EH (cell line): ENCODE results near the gene FAM3C.
A peak's percentile ranks its signal among the peaks of the same experiment; 100 is the strongest.
"Not testable (repeated sequence)": the region's sequence is repeated elsewhere in the genome, so short reads cannot be mapped to it uniquely, and the experiment has no call there.

Source experiments
- DNase-seq: peaks from one replicate; pipeline ENCODE4 v3.0.0-alpha.2; 2015; ENCODE audit warnings: low read depth

FAM3C gene

DNA sequence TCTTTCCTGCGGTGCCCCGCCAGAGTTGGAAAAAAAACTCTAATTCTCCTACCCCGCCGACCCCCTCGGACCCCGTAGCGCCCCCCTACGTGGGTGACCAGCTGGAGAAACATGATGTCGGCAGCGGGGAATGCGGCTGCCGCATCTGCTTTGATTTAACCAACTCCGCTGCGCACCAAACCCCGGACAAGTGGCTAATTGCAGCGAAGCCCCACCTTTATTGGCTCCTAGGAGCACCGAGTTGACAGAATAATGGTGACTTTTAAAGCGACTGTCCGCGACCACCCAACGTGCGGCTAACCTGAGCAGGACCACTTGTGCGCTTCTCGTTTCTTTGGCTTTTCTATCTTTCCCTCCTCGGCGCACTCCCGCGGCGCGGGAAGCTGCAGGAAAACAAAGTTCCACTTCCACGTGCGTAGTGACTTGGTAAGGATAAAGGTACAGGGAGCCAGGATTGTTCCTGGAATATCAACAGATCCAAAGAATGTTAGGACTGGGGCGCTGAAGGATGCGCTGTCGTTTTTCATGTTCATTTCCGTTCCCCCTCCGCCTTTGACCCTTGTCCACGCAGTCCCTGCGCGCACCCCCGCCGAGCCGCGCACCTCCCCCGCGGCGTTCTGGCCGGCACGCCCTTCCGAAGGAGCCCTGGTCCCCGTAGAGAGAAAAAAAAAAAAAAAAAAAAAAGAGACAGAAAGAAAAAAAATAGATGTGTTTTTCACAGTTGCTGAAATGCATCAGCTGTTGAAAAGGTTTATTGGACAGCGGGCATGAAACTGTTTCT lies 65.9 kb downstream of the FAM3C start:
- peak; percentile 34 for DNase-seq

DNA sequence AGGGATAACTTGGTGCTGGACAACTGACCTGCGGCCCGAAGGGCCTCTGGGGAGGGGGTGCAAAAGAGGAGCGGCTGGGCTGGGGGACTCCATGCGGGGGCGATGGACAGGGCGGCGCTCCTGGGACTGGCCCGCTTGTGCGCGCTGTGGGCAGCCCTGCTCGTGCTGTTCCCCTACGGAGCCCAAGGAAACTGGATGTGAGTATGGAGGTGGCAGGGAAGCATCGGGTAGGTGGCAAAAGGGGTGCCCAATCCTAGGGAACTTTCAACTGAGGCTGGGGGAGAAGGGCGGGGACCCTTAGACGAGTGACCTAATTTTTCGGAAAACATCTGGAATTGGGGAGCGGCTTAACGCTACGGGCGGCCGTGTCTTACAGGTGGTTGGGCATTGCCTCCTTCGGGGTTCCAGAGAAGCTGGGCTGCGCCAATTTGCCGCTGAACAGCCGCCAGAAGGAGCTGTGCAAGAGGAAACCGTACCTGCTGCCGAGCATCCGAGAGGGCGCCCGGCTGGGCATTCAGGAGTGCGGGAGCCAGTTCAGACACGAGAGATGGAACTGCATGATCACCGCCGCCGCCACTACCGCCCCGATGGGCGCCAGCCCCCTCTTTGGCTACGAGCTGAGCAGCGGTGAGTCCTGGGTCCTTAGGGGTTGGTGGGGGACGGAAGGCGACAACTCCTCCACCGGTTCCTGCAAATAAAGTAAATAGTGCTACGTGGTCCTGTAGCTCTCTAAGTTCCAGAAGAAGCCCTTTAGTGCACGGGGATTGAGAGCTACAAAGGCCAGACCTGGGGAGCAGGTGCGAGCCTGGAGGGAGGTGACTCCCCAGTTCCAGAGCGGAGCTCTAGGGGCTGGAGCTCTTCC lies 66.7 kb downstream of the FAM3C start:
- DNase-seq: peak; percentile 22

DNA sequence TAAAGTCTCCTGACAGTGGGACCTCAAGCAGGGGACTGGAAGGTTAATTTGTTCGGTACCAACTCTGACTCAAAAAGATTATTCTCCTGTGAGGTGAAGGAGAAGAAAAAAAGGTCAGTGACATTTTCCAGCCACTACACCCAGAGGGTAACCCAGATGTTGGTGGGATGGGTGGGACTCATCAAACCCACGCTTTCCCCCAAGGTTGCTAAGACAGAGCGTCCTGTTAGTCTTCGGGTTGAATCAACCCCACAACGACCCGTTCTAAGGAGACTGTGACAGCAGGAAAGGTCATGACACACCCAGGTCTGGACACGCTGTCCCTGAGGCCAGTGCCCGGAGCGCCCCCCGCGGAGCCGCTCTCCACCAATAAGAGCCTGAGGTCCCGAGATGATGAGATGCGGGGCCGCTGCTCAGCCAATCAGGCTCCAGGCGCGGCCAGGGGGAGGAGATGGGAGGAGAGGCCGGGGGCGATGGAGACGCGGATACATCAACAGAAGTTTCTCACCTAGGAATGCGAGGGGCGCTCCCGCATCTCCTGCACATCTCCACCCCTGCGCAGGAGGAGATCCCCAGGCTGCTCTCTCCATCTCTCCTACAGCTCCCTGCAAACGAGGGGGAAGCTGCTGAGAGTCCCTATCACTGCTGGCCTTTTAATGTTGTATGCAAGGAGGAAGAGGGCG lies 67.5 kb downstream of the FAM3C start, which contains the start of gene WNT16:
WNT16 (plus strand) TSS at position 493 of the 683 bp plus-strand sequence. CDS start 293 bp downstream, outside the sequence.
- DNase-seq: peak; percentile 40

DNA sequence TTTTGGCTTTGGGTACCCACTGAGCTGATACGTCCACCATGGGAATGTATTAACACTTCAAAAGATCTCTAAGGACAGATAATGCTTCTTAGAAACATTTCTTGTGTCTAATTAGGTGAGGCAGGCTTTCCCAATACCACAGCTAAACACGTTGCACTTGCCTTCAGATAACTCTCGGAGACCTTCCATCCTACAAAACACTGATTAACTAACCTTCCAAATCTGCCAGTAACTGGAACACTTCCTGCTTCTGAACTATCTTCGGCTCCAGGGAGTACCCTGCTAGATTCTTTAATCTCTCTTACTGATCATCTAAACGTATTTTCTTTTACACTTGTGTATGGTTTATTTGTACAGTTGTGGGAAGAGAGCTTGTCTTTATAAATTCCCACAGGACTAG lies 68.4 kb downstream of the FAM3C start:
- no peak for DNase-seq

DNA sequence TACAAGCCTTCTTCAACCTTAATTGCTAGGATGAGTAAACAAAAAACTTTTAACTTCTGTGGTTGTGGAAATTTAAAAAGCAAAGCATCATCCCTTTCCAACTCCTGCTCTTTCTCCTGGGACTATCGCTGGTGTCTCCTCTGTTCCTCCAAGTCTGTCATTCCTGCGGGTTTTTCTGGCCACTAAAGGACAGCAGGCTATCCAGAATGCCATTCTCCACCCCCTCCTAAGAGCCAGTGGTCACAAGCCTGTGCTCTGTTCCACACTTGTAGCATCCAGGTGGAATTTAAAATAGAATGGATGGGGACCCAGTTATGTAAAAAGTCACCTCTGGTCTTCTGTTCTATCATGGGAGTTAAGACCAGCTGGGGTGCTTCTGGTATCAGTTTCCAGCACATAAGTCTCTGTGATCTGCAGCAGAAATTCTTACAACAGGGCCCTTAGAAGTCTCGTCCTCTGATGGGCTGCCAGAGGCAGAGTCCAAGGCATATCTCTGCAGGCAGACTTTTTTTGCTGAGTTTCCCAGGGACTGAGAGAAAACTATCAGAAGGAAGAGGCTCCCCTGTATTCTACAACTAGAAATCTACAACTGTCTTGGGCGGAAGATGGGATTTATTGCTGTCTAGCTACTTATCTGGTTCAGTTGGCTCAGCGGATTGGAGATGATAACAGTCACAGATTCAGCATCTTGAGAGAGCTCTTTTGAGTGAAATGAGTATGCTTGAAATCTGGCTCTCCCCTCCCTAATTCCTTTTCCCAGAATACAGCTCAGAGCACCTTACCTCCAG lies 72.4 kb downstream of the FAM3C start:
- DNase-seq: peak; percentile 16

DNA sequence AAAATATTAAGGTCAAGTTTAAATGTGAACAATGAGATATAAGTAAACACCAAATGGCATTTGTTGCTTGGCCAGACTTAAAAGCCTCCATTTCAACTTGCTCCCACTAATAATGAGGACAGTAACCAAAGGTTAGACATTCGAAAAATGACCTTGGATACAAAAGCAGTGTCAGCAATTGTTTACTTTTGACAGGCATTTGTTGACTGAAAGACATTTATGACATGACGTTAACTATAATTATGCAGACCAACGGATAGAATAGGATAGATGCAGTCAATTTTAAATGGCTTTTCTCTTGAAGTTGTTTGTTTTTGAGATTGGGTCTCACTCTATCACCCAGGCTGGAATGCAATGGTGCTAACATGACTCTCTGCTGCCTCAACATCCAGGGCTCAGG lies 73.6 kb downstream of the FAM3C start:
- DNase-seq: no peak

DNA sequence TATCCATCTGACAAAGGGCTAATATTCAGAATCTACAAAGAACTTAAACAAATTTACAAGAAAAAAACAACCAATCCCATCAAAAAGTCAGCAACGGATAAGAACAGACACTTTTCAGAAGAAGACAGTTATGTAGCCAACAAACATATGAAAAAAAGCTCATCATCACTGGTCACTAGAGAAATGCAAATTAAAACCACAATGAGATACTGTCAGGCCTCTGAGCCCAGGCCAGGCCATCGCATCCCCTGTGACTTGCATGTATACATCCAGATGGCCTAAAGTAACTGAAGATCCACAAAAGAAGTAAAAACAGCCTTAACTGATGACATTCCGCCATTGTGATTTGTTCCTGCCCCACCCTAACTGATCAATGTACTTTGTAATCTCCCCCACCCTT lies 80.9 kb downstream of the FAM3C start:
- not testable (repeated sequence) for DNase-seq

DNA sequence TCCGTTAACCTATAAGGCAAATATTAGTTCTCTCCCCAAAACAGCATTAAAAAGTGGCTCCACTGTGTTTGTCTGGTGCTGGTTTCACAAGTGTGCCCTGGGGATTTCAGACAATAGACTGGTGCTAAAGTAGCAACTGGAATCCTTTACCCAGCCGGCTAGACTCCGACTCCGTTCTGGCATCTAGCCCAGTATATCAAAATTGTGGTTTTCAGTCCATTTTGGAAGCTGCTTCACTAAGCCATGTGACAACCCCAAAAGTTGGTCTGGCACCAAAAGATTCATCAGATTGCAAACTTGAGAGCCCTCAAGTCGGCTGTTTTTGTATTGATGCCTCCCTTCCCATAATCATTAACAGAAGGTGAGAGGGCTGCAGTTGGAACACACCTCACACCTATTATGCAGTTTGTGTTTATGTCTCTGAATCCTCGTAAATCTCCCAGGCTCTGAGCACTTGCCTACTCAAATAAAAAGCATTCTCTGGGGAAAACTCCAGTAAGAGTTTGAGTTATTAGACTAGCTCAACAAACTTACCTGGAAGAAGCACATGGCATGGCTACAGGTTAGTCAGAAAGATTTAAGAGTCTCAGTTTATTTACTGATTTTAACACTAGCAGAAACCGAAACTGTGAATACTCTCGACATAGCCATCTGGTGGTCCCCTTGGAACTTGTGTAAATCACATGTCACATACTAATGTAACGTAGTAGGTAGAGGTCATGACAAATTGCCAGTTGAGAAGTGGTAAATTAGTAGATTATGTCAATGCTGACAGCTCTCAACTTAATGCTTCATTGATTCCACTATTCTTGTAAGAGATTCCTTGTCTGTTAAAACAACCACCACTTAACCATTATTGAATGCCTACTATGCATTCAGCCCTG lies 82.1 kb downstream of the FAM3C start:
- peak; percentile 76 for DNase-seq

DNA sequence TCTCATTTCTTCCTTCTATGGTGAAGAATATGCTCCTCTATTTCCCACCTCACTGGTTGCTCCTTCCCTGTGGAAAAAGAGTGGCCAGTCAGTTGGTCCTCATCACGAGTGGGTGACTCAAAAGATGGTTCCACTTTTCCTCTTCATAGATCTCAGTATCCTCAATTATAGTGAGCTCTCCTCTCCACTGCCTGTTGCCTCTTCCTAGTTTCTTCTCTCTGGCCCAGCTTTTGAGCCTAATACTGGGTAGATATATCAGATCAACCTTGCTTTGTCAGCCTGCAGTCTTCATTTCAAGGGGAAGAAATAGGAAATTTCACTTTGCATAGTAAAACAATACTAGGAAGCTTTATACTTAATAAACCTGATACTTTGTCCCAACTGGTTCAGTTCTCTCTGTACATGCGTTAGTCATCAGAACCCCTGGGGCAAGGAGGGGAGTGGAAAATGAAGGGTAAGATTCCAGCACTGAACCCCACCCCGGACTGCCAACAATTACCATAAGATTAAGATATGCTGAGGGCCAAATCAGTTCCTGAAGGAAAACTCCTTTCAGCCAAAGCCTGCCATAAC lies 82.8 kb downstream of the FAM3C start:
- peak; percentile 51 for DNase-seq

DNA sequence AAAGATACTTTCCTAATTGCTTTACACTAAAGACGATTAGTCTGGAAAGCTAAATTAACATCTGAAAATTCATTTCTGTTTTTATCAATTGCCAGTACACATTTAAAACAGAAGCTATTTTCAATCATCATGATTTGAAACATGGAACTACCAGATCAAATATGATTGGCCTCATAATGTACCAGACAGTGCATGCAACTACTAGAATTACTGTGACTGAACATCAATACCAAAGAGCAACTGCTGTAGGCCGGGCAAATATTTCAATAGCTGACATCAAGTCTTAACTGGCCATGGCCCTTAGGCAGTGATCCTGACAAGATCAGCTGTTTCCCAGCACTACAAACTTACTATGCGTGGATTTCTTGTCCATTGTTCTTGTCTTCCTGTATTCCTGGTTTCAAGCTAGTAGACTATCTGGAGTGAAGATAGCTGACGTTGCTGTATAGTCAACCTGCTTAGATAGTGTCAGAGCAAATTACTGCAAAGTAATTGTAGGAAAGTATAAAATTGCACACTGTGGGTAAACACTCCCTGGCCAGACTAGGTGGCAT lies 89.0 kb downstream of the FAM3C start:
- no peak for DNase-seq

DNA sequence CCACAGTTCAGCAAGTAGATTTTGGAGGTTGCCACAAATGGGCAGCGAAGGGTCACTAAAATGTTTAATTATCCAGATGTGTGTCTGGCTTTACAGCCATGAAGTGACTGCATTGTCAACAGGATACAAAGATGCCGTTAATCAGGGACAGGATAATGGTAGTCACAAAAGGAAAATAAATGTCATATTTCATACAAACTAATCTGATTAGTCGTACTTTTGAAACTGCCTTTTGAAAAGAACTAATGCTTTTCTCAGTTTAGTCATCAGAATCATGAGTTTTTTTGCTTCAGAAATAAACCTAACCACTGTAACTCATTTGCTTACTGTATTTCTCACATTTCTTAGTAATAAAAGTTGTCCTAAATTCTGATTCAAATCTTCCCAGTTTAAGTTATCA lies 89.5 kb downstream of the FAM3C start:
- DNase-seq: no peak

DNA sequence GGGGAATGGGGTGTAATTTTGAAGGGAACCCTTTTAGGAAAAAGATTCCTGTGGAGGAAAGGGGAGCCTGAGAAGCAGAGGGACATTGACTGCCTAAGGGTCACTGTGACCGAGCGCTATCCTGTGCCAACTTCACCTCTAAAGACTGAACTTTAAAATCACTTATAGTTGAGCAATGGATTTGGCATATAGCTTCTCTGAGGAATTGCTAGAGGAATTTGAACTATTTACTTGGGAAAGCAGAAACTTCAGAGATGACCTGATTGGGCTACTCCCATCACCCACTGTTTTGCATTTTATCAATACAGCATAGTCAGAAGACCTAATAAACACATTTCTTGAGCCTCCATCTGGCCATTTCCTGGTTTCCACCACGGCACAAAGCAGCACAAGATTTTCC lies 91.0 kb downstream of the FAM3C start:
- peak; percentile 57 for DNase-seq

DNA sequence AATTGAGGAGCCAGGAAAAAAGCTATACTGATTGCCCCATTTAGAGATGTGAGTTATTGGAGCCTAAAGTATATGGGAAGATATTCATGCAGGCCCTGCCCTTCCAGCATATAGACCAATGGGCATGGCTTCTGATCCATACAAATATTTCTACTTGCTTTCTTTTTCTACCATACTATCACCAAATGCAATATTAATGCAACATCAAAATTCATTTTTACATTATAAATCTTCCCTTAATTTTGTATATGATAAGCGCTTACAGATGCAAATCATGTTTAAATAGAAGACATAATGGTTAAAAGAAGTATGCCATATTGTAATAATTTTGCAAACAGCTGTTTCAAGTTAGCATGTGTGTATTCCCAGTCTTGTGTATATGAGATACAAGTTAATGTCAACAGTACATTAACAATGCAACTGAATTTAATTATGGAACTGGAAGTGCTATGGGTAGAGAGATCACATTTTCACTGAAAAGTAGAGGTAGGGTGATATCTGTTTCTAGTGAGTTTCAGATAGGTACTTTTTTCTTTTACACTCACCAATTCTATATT lies 91.9 kb downstream of the FAM3C start:
- DNase-seq: no peak

DNA sequence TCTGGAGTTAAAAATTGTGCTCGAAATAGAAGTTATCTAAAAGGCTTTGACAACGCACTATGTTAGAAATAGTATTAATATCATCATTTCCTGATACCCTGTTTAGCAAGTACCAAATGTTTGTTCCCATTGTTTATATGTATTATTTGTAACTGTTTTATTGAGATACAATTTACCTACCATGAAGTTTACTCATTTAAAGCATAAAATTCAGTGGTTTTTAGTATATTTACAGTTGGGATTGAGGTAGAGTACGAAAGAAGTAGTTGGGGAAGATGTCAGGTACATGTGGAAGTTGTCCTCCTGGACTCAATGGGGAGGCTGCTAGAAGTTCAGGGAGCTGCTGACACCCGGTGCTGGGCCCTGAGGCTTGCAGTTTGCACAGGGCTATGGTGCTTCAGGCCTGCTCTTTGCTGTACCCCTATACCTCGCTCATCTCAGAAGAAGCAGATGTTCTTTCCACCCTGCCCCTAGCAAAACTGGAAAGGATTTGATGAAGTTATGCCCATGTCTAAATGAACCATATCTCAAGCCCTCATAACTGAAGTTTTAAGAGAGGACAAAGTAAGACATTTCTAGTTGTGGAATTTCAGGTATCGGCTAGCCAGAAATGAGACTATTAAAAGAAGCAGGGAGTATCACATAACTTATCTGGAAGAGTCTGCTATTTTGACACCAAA lies 92.5 kb downstream of the FAM3C start:
- no peak for DNase-seq

DNA sequence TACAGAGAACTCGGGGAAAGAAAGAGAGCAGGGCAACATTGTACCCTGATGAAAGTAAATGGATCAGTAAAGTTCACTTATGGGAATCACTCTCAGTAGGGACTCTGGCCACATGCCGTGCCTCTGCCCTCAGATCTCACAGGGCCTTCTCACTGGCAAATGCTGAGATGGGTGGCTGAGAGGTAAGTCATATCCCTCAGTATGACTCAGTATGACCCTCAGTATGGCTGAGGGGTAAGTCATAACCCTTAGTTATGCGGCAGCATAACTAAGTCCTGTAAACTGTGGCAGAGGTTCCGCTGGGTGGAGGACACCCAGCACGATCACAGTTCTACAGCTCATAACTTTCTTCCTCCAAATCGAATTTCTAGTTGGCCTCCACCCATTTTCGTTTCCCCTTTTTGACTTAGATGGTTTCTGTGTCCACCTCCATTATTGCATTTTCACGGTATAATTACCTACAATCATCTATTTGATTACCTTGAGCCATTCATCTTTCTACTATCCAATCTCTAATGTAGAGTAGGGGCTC lies 93.8 kb downstream of the FAM3C start:
- peak; percentile 91 for DNase-seq

DNA sequence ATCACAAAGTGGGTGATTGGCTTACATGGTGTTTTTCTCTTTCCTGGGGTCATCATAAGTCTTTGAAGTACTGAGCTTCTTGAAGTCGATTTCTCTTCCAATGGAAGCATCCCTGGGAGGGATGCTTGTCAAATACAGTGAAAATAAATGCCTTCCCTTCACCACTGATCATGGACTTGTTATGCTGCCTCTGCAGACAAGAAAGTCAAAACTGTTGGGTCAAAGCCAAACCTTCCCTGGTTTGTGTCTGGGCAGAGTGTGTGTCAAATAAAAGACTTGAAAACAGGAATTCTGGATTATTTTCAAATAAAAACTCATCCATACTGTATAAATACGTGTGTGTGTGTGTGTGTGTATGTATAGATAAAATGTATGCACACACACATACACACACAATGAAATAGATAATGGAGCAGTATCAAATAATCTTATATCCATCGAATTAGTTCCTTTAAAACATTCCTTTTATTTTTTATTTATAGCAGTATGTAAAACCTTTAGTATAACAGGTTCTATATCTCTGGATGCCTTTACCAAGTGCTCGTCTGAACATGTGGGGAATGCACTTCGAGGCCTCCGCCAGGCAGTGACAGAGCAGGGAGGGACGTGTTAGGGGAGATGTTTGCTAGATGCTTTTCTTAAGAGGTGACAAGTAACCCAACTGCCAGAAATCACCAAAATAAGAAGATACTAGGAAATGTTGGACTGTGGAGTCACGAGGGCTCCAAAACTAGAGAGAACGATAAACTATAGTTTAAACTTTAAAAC lies 94.5 kb downstream of the FAM3C start:
- peak; percentile 45 for DNase-seq

DNA sequence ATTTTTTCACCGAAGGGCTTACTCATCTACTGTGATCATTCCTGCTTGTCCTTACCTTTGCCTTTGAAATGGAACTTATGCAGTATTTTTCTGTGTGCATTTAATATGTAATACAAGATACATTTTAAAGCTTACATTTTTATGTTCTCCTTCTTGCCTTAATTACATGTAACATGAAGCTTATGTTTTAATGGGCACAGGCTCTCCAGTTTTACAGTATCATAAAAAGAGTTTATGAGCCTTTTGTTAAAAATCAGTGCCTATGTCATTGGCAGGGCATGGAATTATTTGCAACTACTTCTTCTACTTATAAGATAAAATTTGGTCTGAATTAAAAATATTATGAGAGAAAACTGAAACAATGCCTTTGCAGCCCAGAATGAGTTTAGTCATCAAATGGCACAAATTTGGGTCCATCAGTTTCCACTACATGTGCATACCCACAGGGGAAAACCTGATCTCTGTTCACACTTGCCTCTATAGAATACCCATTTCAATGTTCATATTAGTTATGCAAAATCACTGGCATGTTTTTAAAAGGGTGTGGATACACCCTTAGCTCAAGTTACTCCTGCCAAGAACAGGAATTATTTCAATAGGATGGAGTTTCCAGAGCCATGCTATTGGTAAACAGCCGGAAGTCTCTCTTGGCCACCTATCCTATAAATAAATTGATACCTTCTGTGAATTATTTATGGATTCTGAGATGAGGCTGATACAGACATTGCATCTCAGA lies 95.3 kb downstream of the FAM3C start:
- DNase-seq: no peak
